ENCODE data around the gene GDNF.

- TF ChIP-seq CTCF (IDR thresholded peaks at IDR 0.05) (no peak), POLR2A (IDR thresholded peaks at IDR 0.05; ENCODE audit: low read depth) (no peak), POLR2AphosphoS5 (IDR thresholded peaks at IDR 0.05) (no peak), EP300 (IDR thresholded peaks at IDR 0.05) (no peak)
These were observed 10.5 kb upstream of the GDNF start for GRCh38 chr5:37850226-37850865.
